GM10248 (cell line): ENCODE measurements around the gene JADE2.

Experiments
- CTCF ChIA-PET: fragments of 300-600 bp; sonication (Branson Sonifier 250); formaldehyde crosslinking; extraction: SDS; loops from one replicate; lab custom pipeline; 2021; ENCODE audit warnings: antibody characterized with exemption; lab: Yijun Ruan, JAX
- POLR2A ChIA-PET: fragments of 350-650 bp; sonication (Branson Sonifier 250); formaldehyde crosslinking; extraction: SDS; loops from one replicate; lab custom pipeline; 2020; ENCODE audit warnings: antibody characterized with exemption; lab: Yijun Ruan, JAX
- DNase-seq: peaks from one replicate; pipeline ENCODE4 v3.0.0; 2012; ENCODE audit errors: extremely low spot score
- CTCF ChIP-seq: IDR thresholded peaks from 2 replicates; pipeline ENCODE4 v1.5.1; 2012; ENCODE audit warnings: mild to moderate bottlenecking, low read depth; ENCODE audit errors: extremely low read depth, missing control alignments, control extremely low read depth

Gene JADE2

GRCh38 chr5:134575316-134575715, 49.8 kb downstream of the JADE2 start:
- POLR2A ChIA-PET = no interaction called here
- no peak for TF ChIP-seq CTCF
- CTCF ChIA-PET = interaction anchor here (0.9 to 10.2 kb wide), 4 partner anchors 14 to 392 kb away, joined by 3 to 116 read pairs (median 4); no protein-coding TSS in a partner anchor

GRCh38 chr5:134576386-134577021, 51.0 kb downstream of the JADE2 start:
- ChIA-PET CTCF (interaction anchor here (0.8 to 10.2 kb wide), 12 partner anchors 10 to 276 kb away, joined by 3 to 116 read pairs (median 8); no protein-coding TSS in a partner anchor), POLR2A (no interaction called here)
- DNase-seq = no peak
- TF ChIP-seq CTCF = no peak

More at GRCh38 chr5:134575316-134575715, 49.8 kb downstream of the JADE2 start:
- no peak for DNase-seq

- ChIA-PET CTCF (interaction anchor here (0.6 to 10.2 kb wide), 26 partner anchors 11 to 276 kb away, joined by 3 to 116 read pairs (median 8); partner anchors contain the start of gene UBE2B), POLR2A (no interaction called here)
- no peak for DNase-seq
- TF ChIP-seq CTCF = no peak
Measured at GRCh38 chr5:134577022-134577795, 51.7 kb downstream of the JADE2 start.

DNA sequence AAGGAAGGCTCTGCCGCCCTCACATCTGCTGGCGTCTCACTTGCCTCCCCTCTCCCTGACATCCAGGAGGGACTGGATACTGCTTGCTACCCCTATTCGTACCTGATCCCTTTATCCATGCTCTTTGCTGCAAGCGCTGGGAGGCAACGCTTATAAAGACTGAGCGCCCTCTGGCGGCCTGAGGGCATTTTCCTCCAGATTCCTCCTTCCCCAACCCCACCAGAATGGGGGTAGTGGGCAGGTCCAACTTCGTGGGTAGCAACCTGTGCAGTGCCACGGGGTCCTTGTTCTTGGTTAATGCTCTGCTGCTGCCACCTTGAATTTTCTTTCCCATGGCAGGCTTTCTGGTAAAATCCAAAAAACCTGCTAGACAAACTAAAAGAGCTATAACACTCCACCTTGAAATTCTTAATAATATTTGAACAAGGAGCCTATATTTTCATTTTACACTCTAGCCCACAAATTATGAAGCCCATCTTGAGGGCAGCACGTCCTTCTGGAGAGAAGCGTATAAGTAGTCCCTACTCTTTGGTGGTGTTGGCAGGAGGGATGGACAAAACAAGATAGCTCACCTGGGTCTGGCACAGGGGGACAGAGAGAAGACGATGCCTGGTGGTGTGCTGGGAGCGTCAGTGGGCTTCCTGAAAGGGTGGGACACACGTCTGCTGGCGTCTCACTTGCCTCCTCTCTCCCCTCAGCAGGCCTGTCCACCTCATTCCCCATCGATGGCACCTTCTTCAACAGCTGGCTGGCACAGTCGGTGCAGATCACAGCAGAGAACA, 52.5 kb downstream of the JADE2 start:
- CTCF ChIA-PET = interaction anchor here (0.6 to 10.2 kb wide), 49 partner anchors 11 to 395 kb away, joined by 3 to 116 read pairs (median 5); partner anchors contain the start of gene UBE2B
- peak; percentile 84 for DNase-seq
- peak; percentile 91 for TF ChIP-seq CTCF
- POLR2A ChIA-PET = interaction anchor here (0.6 kb wide), 1 partner anchor 395 kb away, joined by 6 read pairs; no protein-coding TSS in a partner anchor

DNA sequence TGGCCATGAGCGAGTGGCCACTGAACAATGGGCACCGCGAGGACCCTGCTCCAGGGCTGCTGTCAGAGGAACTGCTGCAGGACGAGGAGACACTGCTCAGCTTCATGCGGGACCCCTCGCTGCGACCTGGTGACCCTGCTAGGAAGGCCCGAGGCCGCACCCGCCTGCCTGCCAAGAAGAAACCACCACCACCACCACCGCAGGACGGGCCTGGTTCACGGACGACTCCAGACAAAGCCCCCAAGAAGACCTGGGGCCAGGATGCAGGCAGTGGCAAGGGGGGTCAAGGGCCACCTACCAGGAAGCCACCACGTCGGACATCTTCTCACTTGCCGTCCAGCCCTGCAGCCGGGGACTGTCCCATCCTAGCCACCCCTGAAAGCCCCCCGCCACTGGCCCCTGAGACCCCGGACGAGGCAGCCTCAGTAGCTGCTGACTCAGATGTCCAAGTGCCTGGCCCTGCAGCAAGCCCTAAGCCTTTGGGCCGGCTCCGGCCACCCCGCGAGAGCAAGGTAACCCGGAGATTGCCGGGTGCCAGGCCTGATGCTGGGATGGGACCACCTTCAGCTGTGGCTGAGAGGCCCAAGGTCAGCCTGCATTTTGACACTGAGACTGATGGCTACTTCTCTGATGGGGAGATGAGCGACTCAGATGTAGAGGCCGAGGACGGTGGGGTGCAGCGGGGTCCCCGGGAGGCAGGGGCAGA, 53.3 kb downstream of the JADE2 start:
- no peak for DNase-seq
- POLR2A ChIA-PET = interaction anchor here (0.6 kb wide), 1 partner anchor 396 kb away, joined by 6 read pairs; no protein-coding TSS in a partner anchor
- no peak for TF ChIP-seq CTCF
- CTCF ChIA-PET = interaction anchor here (0.6 to 10.2 kb wide), 48 partner anchors 10 to 396 kb away, joined by 3 to 116 read pairs (median 5); partner anchors contain the start of genes CDKN2AIPNL and UBE2B
